Mesendoderm (in vitro differentiated cells): ENCODE data around the gene TUBB2B. TPM values are rescaled to one million over a fixed set of nuclear protein-coding genes. Genes with fewer than 3 reads are reported as not detected.

Experiments used
- DNase-seq: peaks from one replicate; pipeline ENCODE4 v3.0.0; 2013
- H2AK5ac ChIP-seq: 2 replicates; pipeline ENCODE4 v1.6.1; 2013; ENCODE audit warnings: low read length, inconsistent platforms
- H2BK120ac ChIP-seq: 2 replicates; pipeline ENCODE4 v1.6.1; 2013; ENCODE audit warnings: low read depth, mild to moderate bottlenecking, low read length, moderate library complexity, mixed read lengths
- H2BK15ac ChIP-seq: replicated peaks from 2 replicates; pipeline ENCODE4 v1.6.1; 2013; ENCODE audit warnings: low read depth, mild to moderate bottlenecking, moderate library complexity
- H2BK5ac ChIP-seq: 2 replicates; pipeline ENCODE4 v1.6.1; 2013; ENCODE audit warnings: low read length, inconsistent platforms
- H3K18ac ChIP-seq: 2 replicates; pipeline ENCODE4 v1.6.1; 2013; ENCODE audit warnings: mild to moderate bottlenecking, low read length, mixed read lengths
- H3K23ac ChIP-seq: one replicate; pipeline ENCODE4 v1.6.1; 2013; ENCODE audit warnings: low read length
- H3K27ac ChIP-seq: 2 replicates; pipeline ENCODE4 v1.5.1; 2013; ENCODE audit warnings: low read depth, mild to moderate bottlenecking, inconsistent platforms, low read length, moderate library complexity
- H3K27me3 ChIP-seq: 2 replicates; pipeline ENCODE4 v1.6.1; 2013; ENCODE audit warnings: low read length, control low read depth, mild to moderate bottlenecking, inconsistent platforms; ENCODE audit not compliant: insufficient read depth, poor library complexity
- H3K36me3 ChIP-seq: 2 replicates; pipeline ENCODE4 v1.6.1; 2013; ENCODE audit warnings: low read length, inconsistent platforms; ENCODE audit not compliant: control insufficient read depth, insufficient read depth
- H3K4ac ChIP-seq: one replicate; pipeline ENCODE4 v1.6.1; 2013; ENCODE audit warnings: low read depth, mild to moderate bottlenecking, low read length, moderate library complexity
- H3K4me1 ChIP-seq: 2 replicates; pipeline ENCODE4 v1.6.1; 2013; ENCODE audit warnings: low read depth, low read length, inconsistent platforms; ENCODE audit not compliant: control insufficient read depth
- H3K4me2 ChIP-seq: 2 replicates; pipeline ENCODE4 v1.6.1; 2013; ENCODE audit warnings: low read length
- H3K4me3 ChIP-seq: 2 replicates; pipeline ENCODE4 v1.5.1; 2013; ENCODE audit warnings: mild to moderate bottlenecking, low read length
- H3K56ac ChIP-seq: one replicate; pipeline ENCODE4 v1.6.1; 2013; ENCODE audit warnings: low read length
- H3K79me1 ChIP-seq: 2 replicates; pipeline ENCODE4 v1.6.1; 2013; ENCODE audit warnings: low read length, inconsistent platforms
- H3K79me2 ChIP-seq: 2 replicates; pipeline ENCODE4 v1.6.1; 2013; ENCODE audit warnings: mild to moderate bottlenecking, low read length; ENCODE audit not compliant: control insufficient read depth, insufficient read depth
- H3K9ac ChIP-seq: 2 replicates; pipeline ENCODE4 v1.6.1; 2013; ENCODE audit warnings: low read length, inconsistent platforms
- H4K5ac ChIP-seq: one replicate; pipeline ENCODE4 v1.6.1; 2013; ENCODE audit warnings: low read length
- H4K8ac ChIP-seq: one replicate; pipeline ENCODE4 v1.6.1; 2013; ENCODE audit warnings: low read depth, mild to moderate bottlenecking, control low read depth, low read length, moderate library complexity
- WGBS: extraction: QIAGEN DNeasy Blood & Tissue Kit; methylation state at CpG from one replicate; pipeline ENCODE4 v1.1.7; 2013; ENCODE audit warnings: low lambda C conversion rate, missing lambda C conversion rate; ENCODE audit not compliant: insufficient coverage; ENCODE audit errors: extremely low coverage; 5-methylcytosine and 5-hydroxymethylcytosine counted together
- polyA plus RNA-seq, 2 experiments: library from polyadenylated mRNA; stranded (reverse); fragments of 200-250 nt; gene quantifications; one replicate each; pipeline ENCODE4 v1.2.3, GENCODE V29; 2013

The TUBB2B gene
- 1,328 TPM for polyA plus RNA-seq (2013, experiment 1 of 2)
- 1,392 TPM for polyA plus RNA-seq (2013, experiment 2 of 2)

DNA sequence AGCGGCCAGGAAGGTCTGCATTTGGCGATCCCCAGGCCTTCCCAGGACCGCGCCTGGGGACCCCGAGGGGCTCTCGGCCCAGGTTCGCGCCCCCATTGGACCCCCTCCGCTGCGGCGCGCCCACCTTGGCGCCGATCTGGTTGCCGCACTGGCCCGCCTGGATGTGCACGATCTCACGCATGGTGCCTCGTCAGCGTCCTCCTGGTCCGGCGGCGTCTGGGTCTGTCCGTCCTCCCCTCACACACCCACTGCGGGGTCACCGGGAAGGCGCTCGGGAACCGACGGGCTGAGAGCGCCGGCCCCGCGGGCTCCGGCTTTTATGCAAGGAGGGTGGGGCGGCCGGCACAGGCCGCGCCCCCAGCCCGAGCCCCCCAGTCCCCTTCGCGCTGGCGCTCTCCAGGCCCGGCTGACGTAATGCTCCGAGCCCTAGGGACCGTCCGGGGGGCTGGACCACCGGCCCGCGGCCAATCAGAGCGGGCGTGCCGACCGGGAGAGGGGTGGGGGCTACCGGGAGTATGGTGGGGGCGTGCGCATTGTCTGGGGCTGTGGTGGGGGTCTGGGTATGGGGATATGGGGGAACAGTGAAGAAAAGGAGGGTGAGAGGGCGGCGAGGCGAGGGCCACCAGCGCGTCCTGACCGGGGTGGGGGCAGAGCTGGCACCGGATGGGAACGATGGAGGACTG lies at the start of gene TUBB2B:
Gene TUBB2B (minus strand): TSS at position 291 of the 683 bp plus-strand sequence. CDS start 110 bp downstream, at position 181.
- no peak within 1 kb of the TSS for H2AK5ac ChIP-seq
- H3K9ac ChIP-seq, result peak within 1 kb of the TSS; percentile 99
- no peak within 1 kb of the TSS for H4K8ac ChIP-seq
- H3K36me3 ChIP-seq, result peaks cover 2% of the 10 kb centered on the region
- DNase-seq, result peak; percentile 96
- H3K79me1 ChIP-seq, result no peaks in the 10 kb centered on the region
- no peak within 1 kb of the TSS for H2BK15ac ChIP-seq
- peak within 1 kb of the TSS; percentile 26 for H3K4ac ChIP-seq
- H3K27me3 ChIP-seq, result no peaks in the 10 kb centered on the region
- H3K4me3 ChIP-seq, result peak within 1 kb of the TSS; percentile 97
- WGBS, result no CpG with 5 or more reads among the region's 66 CpGs
- no peak within 1 kb of the TSS for H2BK120ac ChIP-seq
- peak within 1 kb of the TSS; percentile 79 for H3K27ac ChIP-seq
- H3K79me2 ChIP-seq, result peaks cover 22% of the 10 kb centered on the region
- peak within 1 kb of the TSS; percentile 99 for H3K56ac ChIP-seq
- H4K5ac ChIP-seq, result no peak within 1 kb of the TSS
- peak within 1 kb of the TSS; percentile 96 for H3K4me2 ChIP-seq
- H3K23ac ChIP-seq, result peak within 1 kb of the TSS; percentile 100
- peak within 1 kb of the TSS; percentile 34 for H3K18ac ChIP-seq
- H3K4me1 ChIP-seq, result no peaks in the 10 kb centered on the region
- H2BK5ac ChIP-seq, result peak within 1 kb of the TSS; percentile 88

DNA sequence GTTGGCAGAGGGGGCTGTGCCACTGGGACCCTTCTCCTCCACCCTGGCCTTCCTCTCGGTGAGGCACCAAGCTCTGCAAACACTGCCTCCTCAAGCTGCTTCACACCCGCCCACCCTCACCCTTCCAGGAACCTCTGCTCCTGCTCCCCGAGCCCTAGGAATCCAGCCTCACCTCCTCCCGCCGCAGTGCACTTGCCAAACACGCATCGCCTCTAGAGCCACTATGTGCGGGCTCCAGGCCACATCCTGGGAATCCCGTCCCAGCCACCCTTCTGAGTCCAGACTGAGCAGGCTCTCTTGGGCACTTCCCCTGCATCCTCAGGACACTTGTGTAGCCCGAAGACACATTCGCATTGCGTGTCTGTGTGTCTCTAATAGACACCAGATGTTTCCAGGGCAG lies 49.8 kb upstream of the TUBB2B start:
- Histone ChIP-seq H3K27ac (no peak overlapping the region), H3K4me3 (no peak overlapping the region), H3K18ac (no peak overlapping the region), H2BK120ac (no peak overlapping the region), H3K79me1 (no peaks in the 10 kb centered on the region), H3K36me3 (no peaks in the 10 kb centered on the region), H2BK15ac (no peak overlapping the region), H3K27me3 (no peaks in the 10 kb centered on the region), H3K4me1 (peaks cover 8% of the 10 kb centered on the region), H4K5ac (no peak overlapping the region), H3K9ac (no peak overlapping the region), H4K8ac (no peak overlapping the region), H3K4me2 (no peak overlapping the region), H3K4ac (no peak overlapping the region), H2AK5ac (no peak overlapping the region), H3K23ac (no peak overlapping the region), H2BK5ac (no peak overlapping the region), H3K56ac (no peak overlapping the region), H3K79me2 (no peaks in the 10 kb centered on the region)
- no peak for DNase-seq
- no CpG with 5 or more reads among the region's 12 CpGs for WGBS

DNA sequence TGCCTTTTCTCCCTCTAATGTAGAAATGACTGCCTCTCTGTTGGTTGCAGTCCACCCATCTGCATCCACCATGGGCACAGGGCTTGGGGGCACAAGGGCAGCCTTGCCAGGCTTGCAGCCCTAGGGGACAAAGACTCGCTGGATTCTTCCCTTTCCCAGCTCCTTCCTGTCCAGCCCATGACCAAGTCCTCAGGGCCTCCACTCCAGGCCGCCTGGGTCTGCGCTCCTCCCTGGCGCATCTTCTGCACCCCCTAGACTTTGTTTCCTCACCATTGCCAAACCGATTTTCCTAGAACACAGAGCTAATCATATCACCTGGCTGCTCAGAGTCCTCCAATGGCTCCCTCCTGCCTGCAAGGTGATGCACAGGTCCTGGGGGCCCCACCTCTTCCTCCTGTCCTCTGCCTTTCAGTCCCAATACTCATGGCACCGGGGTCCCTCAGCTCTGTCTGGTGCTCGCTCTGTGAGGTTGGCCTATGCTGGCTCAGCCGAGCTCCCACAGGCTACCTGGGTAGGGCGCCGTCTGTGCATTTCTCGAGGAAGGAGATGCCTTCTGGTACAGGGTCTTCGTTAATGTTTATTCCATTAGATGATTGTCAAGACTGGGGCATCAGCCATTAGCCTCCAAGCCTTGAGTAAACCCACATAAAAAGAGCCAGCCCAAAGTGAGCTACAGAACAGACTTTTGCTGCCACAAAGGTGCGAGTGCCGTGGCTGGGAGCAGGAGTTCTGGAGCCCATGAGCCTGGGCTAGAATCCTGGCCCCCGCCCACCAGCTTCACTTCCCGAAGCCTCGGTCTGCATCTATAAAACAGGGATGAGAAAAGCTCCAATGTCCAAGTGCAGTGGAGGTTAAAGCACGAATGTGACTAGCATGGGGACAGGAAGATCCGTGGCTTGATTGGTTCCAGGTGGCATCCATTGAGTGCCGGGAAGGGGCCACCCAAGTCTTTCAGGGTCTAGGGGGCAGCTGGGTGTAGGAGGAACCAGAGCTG lies 49.0 kb upstream of the TUBB2B start:
- Histone ChIP-seq H3K4me1 (peaks cover under 1% of the 10 kb centered on the region), H3K4me2 (no peak overlapping the region), H4K8ac (no peak overlapping the region), H3K18ac (no peak overlapping the region), H4K5ac (no peak overlapping the region), H2BK15ac (no peak overlapping the region), H3K79me2 (no peaks in the 10 kb centered on the region), H2AK5ac (no peak overlapping the region), H2BK120ac (no peak overlapping the region), H3K4me3 (no peak overlapping the region), H3K9ac (no peak overlapping the region), H3K27ac (no peak overlapping the region), H2BK5ac (no peak overlapping the region), H3K4ac (no peak overlapping the region), H3K36me3 (peaks cover 3% of the 10 kb centered on the region), H3K79me1 (peaks cover 4% of the 10 kb centered on the region), H3K27me3 (no peaks in the 10 kb centered on the region), H3K23ac (no peak overlapping the region), H3K56ac (no peak overlapping the region)
- no peak for DNase-seq
- no CpG with 5 or more reads among the region's 20 CpGs for WGBS

DNA sequence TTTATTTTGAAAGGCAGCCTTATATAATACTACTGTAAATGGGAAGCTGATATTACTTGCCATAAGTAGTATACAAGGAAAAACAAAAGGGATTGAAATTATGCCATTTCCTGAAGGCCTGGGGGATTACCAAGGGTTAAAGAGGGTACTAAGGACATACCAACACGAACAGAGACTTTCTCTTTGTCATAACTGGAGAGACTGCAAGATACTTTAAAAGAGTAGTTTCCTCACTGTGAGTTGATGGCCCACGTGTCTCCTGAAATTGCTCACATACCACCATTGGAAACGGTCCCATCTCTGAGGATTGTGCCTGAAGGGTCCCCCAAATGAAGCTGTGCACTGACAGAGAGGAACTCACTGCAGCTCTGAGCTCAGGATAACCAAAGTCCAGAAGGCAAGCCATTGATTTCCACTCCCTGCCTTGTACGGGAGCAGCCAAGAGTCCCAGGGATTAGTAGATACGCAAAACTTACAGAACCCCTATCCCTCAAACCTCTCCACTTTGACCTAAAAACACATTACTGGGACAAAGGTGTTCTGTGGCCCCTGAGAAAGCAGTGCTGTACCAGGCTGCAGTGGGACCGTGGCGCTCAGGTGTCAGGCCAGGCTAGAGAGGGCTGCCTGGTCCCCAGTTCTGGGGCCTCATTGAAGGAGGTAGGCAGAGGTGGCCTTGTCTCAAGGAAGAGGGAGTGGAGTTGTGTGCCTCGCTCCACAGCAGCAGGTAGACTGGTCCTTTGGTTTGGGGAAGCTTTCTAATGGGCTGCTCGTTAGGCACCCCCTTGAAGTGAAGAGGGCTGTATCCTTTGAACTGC lies 46.5 kb upstream of the TUBB2B start:
- Histone ChIP-seq H3K18ac (no peak overlapping the region), H3K56ac (no peak overlapping the region), H3K4me3 (no peak overlapping the region), H2BK5ac (no peak overlapping the region), H3K36me3 (peaks cover 6% of the 10 kb centered on the region), H4K5ac (no peak overlapping the region), H3K27ac (no peak overlapping the region), H2AK5ac (no peak overlapping the region), H3K4ac (no peak overlapping the region), H3K4me1 (no peaks in the 10 kb centered on the region), H3K23ac (no peak overlapping the region), H2BK120ac (no peak overlapping the region), H3K79me2 (no peaks in the 10 kb centered on the region), H2BK15ac (no peak overlapping the region), H3K4me2 (no peak overlapping the region), H3K79me1 (peaks cover 12% of the 10 kb centered on the region), H3K27me3 (no peaks in the 10 kb centered on the region), H4K8ac (no peak overlapping the region), H3K9ac (no peak overlapping the region)
- no peak for DNase-seq
- WGBS, result no CpG with 5 or more reads among the region's 9 CpGs

DNA sequence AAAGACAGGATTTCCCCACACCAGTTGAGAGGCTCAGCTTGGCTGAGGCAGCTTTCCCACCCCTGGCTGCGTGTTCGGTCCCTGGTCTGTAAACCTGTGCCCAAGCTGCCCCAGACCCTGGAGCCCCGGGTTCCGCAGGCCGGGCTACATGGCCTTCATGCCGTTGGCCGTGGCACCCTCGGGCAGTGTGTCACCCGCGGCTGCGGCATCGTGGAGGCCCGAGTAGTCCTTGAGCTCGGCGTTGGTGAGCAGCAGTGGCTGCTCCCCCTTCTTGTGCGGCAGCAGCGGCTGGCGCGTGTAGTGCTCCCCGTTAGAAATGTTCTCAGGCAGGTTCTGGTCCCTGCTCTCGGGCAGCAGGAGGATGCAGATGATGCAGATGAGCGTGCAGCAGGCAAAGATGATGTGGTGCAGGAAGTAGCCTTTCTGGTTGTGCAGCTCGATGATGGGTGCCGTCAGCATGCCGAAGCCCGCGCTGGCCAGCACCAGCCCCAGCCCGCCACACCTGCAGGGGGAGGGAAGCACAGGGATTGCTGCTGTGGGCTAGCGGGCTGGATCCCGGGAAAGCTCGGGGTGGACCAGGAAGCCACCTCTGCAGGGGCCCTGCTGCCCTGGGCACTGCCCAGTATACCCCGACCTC lies 45.6 kb upstream of the TUBB2B start:
- DNase-seq, result no peak
- Histone ChIP-seq H3K4me3 (no peak overlapping the region), H3K79me2 (no peaks in the 10 kb centered on the region), H3K27ac (no peak overlapping the region), H3K9ac (no peak overlapping the region), H3K36me3 (peaks cover 6% of the 10 kb centered on the region), H2BK120ac (no peak overlapping the region), H3K4me2 (no peak overlapping the region), H2BK15ac (no peak overlapping the region), H3K23ac (no peak overlapping the region), H3K56ac (no peak overlapping the region), H4K8ac (no peak overlapping the region), H3K79me1 (peaks cover 17% of the 10 kb centered on the region), H3K18ac (no peak overlapping the region), H2BK5ac (no peak overlapping the region), H3K4me1 (no peaks in the 10 kb centered on the region), H2AK5ac (no peak overlapping the region), H3K4ac (no peak overlapping the region), H3K27me3 (no peaks in the 10 kb centered on the region), H4K5ac (no peak overlapping the region)
- no CpG with 5 or more reads among the region's 32 CpGs for WGBS
